Vagina (tissue), 2 donors: ENCODE measurements around the gene PTPRM.

ENCODE experiments used
- CTCF ChIP-seq, 3 experiments: fragments of 450-650 bp in 2 of 3; fragments of 200-600 bp in 1 of 3; sonication (generic) in 1 of 3; IDR thresholded peaks; one replicate each; pipeline ENCODE4 v1.5.1; 2017 to 2019; ENCODE audit warnings: antibody characterized with exemption in 3 of 3, mild to moderate bottlenecking in 2 of 3, moderate library complexity in 2 of 3
- POLR2A ChIP-seq, 2 donors: fragments of 450-650 bp; IDR thresholded peaks; one replicate each; pipeline ENCODE4 v1.6.1; 2017; ENCODE audit warnings: antibody characterized with exemption in 2 of 2, mild to moderate bottlenecking in 2 of 2, moderate library complexity in 2 of 2

DNA sequence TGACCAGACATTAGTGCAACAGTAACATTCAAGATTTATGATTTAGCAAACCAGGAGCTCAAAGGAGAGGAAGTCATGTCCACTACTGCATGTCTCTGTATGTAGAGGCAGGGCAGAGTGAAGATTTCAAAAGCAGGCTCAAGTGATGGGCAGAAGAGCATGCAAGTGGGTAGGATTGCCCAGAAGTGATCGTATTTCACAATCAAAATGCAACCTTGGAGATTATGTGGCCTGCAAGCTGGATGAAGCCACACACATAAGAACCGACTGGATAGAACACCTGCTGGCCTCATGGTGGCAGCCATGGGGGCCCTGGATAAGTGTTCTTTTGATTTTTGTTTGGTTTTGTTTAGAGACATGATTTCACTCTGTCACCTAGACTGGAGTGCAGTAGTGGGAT, 755.4 kb downstream of the PTPRM start:
- TF ChIP-seq POLR2A (IDR thresholded peaks at IDR 0.05) (no peak), CTCF (IDR thresholded peaks at IDR 0.05) (no peak)
